ENCODE measurements around the gene PRND.
"Not testable (repeated sequence)": the region's sequence is repeated elsewhere in the genome, so short reads cannot be mapped to it uniquely, and the experiment has no call there.

PRND gene

GRCh38 chr20:4703281-4703676 is 18.4 kb upstream of the PRND start:
- intact Hi-C loops (cut with DNase I) = no loop called here
- DNase-seq = peak in 1 of 42 donors; percentile 29

- intact Hi-C loops (cut with DNase I); DNase-seq: not testable (repeated sequence)
Observed at GRCh38 chr20:4706941-4707340, 14.8 kb upstream of the PRND start.

GRCh38 chr20:4708036-4708435 is 13.7 kb upstream of the PRND start:
- intact Hi-C loops (cut with DNase I) = no loop called here

GRCh38 chr20:4708856-4709255 is 12.9 kb upstream of the PRND start:
- DNase-seq = peak in 1 of 42 donors; percentile 3
- intact Hi-C loops (cut with DNase I) = no loop called here

More at GRCh38 chr20:4708036-4708435, 13.7 kb upstream of the PRND start:
- DNase-seq = peak in 7 of 42 donors; percentile 26 to 59 (median 34)

- peak in 1 of 42 donors; percentile 30 for DNase-seq
- intact Hi-C loops (cut with DNase I) = no loop called here
Observed at GRCh38 chr20:4709261-4710105, 12.2 kb upstream of the PRND start.

GRCh38 chr20:4710106-4710475 is 11.6 kb upstream of the PRND start:
- intact Hi-C loops (cut with DNase I) = no loop called here
- DNase-seq = peak in 1 of 42 donors; percentile 19

GRCh38 chr20:4711511-4711910 is 10.2 kb upstream of the PRND start:
- intact Hi-C loops (cut with DNase I) = no loop called here
- DNase-seq = peak in 1 of 42 donors; percentile 13

- intact Hi-C loops (cut with DNase I) = no loop called here
- DNase-seq = no peak
Observed at GRCh38 chr20:4713401-4713800, 8.3 kb upstream of the PRND start.

GRCh38 chr20:4714818-4715217 is 6.9 kb upstream of the PRND start:
- intact Hi-C loops (cut with DNase I) = no loop called here
- DNase-seq = no peak

GRCh38 chr20:4717816-4718570 is 3.7 kb upstream of the PRND start:
- intact Hi-C loops (cut with DNase I) = no loop called here
- DNase-seq = peak in 17 of 42 donors; percentile 11 to 71 (median 37)

- intact Hi-C loops (cut with DNase I) = no loop called here
- no peak for DNase-seq
Observed at GRCh38 chr20:4719190-4719589, 2.5 kb upstream of the PRND start.

GRCh38 chr20:4720041-4720976 is 1.4 kb upstream of the PRND start:
- intact Hi-C loops (cut with DNase I) = loop anchor here (2.0 kb wide), 1 partner anchor 112 kb away; no protein-coding TSS in a partner anchor
- peak; percentile 74 to 94 (median 86) for DNase-seq

GRCh38 chr20:4720977-4721349 is 746 bp upstream of the PRND start:
- intact Hi-C loops (cut with DNase I) = loop anchor here (2.0 kb wide), 1 partner anchor 112 kb away; no protein-coding TSS in a partner anchor
- peak in 1 of 42 donors; percentile 27 for DNase-seq

- no peak for DNase-seq
- intact Hi-C loops (cut with DNase I) = no loop called here
Observed at GRCh38 chr20:4722571-4722970, 862 bp downstream of the PRND start.

- DNase-seq = no peak
- intact Hi-C loops (cut with DNase I) = no loop called here
Observed at GRCh38 chr20:4722993-4723392, 1.3 kb downstream of the PRND start.

- DNase-seq; intact Hi-C loops (cut with DNase I): not testable (repeated sequence)
Observed at GRCh38 chr20:4723553-4723952, 1.8 kb downstream of the PRND start.

- peak in 1 of 42 donors; percentile 8 for DNase-seq
- intact Hi-C loops (cut with DNase I) = no loop called here
Observed at GRCh38 chr20:4724459-4725262, 3.0 kb downstream of the PRND start.

GRCh38 chr20:4725263-4725550 is 3.5 kb downstream of the PRND start:
- DNase-seq = no peak
- intact Hi-C loops (cut with DNase I) = no loop called here

Measured in head of caudate nucleus (tissue), 42 donors.